Measurements from ENCODE around the gene CEP63. TPM values are rescaled to one million over a fixed set of nuclear protein-coding genes. Genes with fewer than 3 reads are reported as not detected.

CEP63 gene
- total and polyA plus RNA-seq, 2 of the 8 experiments (the other 6 are each of a cell fraction or from before 2014, with no cell fraction given) = 5.3 to 18.2 TPM

GRCh38 chr3:134535186-134535970, 49.5 kb downstream of the CEP63 start:
- H3K56ac ChIP-seq (replicated peaks; ENCODE audit: insufficient read length, low read depth, low read length) = no peak overlapping the region
- FAIRE-seq (no peak), DNase-seq (ENCODE audit: low read depth in 1 of 2, low spot score in 2 of 2) (no peak)
- POLR2A ChIA-PET (ENCODE audit: partially characterized antibody) = no interaction called here
- no peak overlapping the region for H2BK12ac ChIP-seq (ENCODE audit: low read depth, low read length)
- H3K4me2 ChIP-seq (ENCODE audit: insufficient read depth in 1 of 2, low read depth in 2 of 2, low read length in 2 of 2) = no peak overlapping the region
- TF ChIP-seq ATF2 (IDR thresholded peaks at IDR 0.05; ENCODE audit: low read length) (no peak), BCL11A (IDR thresholded peaks at IDR 0.05; ENCODE audit: low read depth in 2 of 2, low read length in 2 of 2) (no peak), SP4 (IDR thresholded peaks at IDR 0.05; ENCODE audit: low read length) (no peak), BACH1 (IDR thresholded peaks at IDR 0.05; ENCODE audit: low read length) (no peak), TBP (IDR thresholded peaks at IDR 0.05; ENCODE audit: low read depth, low read length) (no peak), YY1 (IDR thresholded peaks at IDR 0.05; ENCODE audit: low read depth, low read length) (no peak), POLR2AphosphoS5 (IDR thresholded peaks at IDR 0.05; ENCODE audit: low read depth, low read length) (no peak), SRF (IDR thresholded peaks at IDR 0.05; ENCODE audit: low read depth, low read length) (no peak), SIX5 (IDR thresholded peaks at IDR 0.05; ENCODE audit: low read depth, low read length) (no peak), CHD2 (IDR thresholded peaks at IDR 0.05; ENCODE audit: low read length) (no peak), SIRT6 (IDR thresholded peaks at IDR 0.05; ENCODE audit: low read length) (no peak), CBX8 (IDR thresholded peaks at IDR 0.05; ENCODE audit: borderline replicate concordance, low read depth, low read length) (no peak)
- no peak overlapping the region for H2BK15ac ChIP-seq (ENCODE audit: low read length)
- no peak overlapping the region for H4K91ac ChIP-seq (replicated peaks; ENCODE audit: insufficient read length, low read length)
- no peak overlapping the region for H2BK5ac ChIP-seq (ENCODE audit: low read depth, low read length)
- no peaks in the 10 kb centered on the region for H3K79me1 ChIP-seq (ENCODE audit: low read depth, low read length)
- H3K23me2 ChIP-seq (ENCODE audit: low read depth, low read length) = no peaks in the 10 kb centered on the region; the same call in 1 of the 2 replicates
- no peak overlapping the region for H2AK5ac ChIP-seq (ENCODE audit: low read depth, low read length)
- no peaks in the 10 kb centered on the region for H3K4me1 ChIP-seq (replicated peaks in 1 of 4; ENCODE audit: control insufficient read depth in 3 of 4, insufficient read depth in 4 of 4, low read length in 3 of 4)
- no peaks in the 10 kb centered on the region for H3K9me3 ChIP-seq (ENCODE audit: insufficient read depth in 2 of 2, low read depth in 1 of 2, low read length in 1 of 2)
- no peaks in the 10 kb centered on the region for H3K27me3 ChIP-seq (replicated peaks in 1 of 4; ENCODE audit: control insufficient read depth in 3 of 4, extremely low read depth in 1 of 4, insufficient read depth in 3 of 4, low read length in 3 of 4)
- H3K4me3 ChIP-seq (ENCODE audit: extremely low read depth in 1 of 4, insufficient read depth in 2 of 4, low read depth in 3 of 4, low read length in 4 of 4) = no peak overlapping the region
- CTCF ChIA-PET (ENCODE audit: partially characterized antibody) = interaction anchor here (1.0 kb wide), 1 partner anchor 323 kb away, joined by 3 read pairs; no protein-coding TSS in a partner anchor
- no peak overlapping the region for H2AFZ ChIP-seq (ENCODE audit: low read length)
- no peak overlapping the region for H4K8ac ChIP-seq (ENCODE audit: extremely low read depth, insufficient read depth, low read length)
- H3K36me3 ChIP-seq (ENCODE audit: control insufficient read depth in 2 of 4, insufficient read depth in 4 of 4, low read length in 3 of 4) = peaks cover 0 to 3% (median 1%) of the 10 kb centered on the region in 4 experiments; a peak in 2 of 8 replicates
- WGBS, 2 experiments (ENCODE audit: extremely low coverage in 1 of 2, insufficient coverage in 1 of 2, insufficient read length in 1 of 2, insufficient replicate concordance in 2 of 2, low coverage in 1 of 2, low lambda C conversion rate in 2 of 2, missing lambda C conversion rate in 1 of 2) = 90% methylated on average over 4 of the region's 4 CpGs; no CpG with 5 or more reads in 1 of the 2 experiments
- H4K5ac ChIP-seq (ENCODE audit: insufficient read length, low read depth, low read length) = no peak overlapping the region
- H3K4ac ChIP-seq (replicated peaks; ENCODE audit: insufficient read length, low read depth, low read length) = no peak overlapping the region
- no peak overlapping the region for H3K18ac ChIP-seq (ENCODE audit: extremely low read depth, low read length)
- H3K9ac ChIP-seq (replicated peaks in 1 of 4; ENCODE audit: extremely low read depth in 1 of 4, low read depth in 3 of 4, low read length in 3 of 4) = no peak overlapping the region
- no peaks in the 10 kb centered on the region for H3K79me2 ChIP-seq (ENCODE audit: control insufficient read depth in 1 of 2, insufficient read depth in 2 of 2, low read length in 2 of 2)
- H3K14ac ChIP-seq (ENCODE audit: insufficient read length) = no peak overlapping the region
- no peak overlapping the region for H2BK20ac ChIP-seq (ENCODE audit: low read length)
- no peaks in the 10 kb centered on the region for H4K20me1 ChIP-seq (replicated peaks in 1 of 2; ENCODE audit: control insufficient read depth in 1 of 2, insufficient read depth in 2 of 2, low read length in 2 of 2)
- H2BK120ac ChIP-seq (replicated peaks; ENCODE audit: low read depth, low read length) = no peak overlapping the region
- no peak overlapping the region for H3K23ac ChIP-seq (ENCODE audit: insufficient read length)
- H3K27ac ChIP-seq (ENCODE audit: low read depth, low read length) = no peak overlapping the region

All from H1 (cell line).